Prostate gland (tissue), 2 donors: ENCODE measurements around the gene NKAPL.

Experiments used
- POLR2AphosphoS5 ChIP-seq: sonication (generic); formaldehyde crosslinking; IDR thresholded peaks from one replicate; pipeline ENCODE4 v1.6.1; 2017; ENCODE audit warnings: antibody characterized with exemption
- TF ChIP-seq, protein P1 (sequence below), 4 experiments: fragments of 200-600 bp in 2 of 4; fragments of 450-650 bp in 2 of 4; sonication (generic) in 2 of 4; IDR thresholded peaks; 1 replicate in 3 of 4; 2 replicates in 1 of 4; pipeline ENCODE4 v1.5.1; 2016 to 2019; ENCODE audit warnings: antibody characterized with exemption in 4 of 4, mild to moderate bottlenecking in 2 of 4, moderate library complexity in 2 of 4

DNA sequence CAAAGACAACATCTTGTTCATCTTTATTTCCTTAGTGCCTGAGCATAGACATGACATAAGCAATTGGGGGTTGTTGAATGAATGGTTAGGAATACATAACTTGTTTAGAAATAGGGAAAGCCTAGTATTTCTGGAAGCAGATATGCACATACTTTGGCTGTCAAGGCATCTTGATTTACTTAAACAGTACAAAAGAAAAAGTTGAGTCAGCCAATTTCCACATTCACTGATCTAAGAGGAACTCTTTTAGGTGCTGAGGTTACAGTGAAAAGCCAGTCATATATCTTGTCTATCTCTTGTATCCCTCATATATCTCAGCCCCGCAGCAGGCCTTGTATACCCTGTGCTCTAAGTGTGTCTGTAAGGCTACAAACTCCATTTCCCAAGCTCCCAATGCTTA, 18.6 kb upstream of the NKAPL start:
- TF ChIP-seq, protein P1, sequence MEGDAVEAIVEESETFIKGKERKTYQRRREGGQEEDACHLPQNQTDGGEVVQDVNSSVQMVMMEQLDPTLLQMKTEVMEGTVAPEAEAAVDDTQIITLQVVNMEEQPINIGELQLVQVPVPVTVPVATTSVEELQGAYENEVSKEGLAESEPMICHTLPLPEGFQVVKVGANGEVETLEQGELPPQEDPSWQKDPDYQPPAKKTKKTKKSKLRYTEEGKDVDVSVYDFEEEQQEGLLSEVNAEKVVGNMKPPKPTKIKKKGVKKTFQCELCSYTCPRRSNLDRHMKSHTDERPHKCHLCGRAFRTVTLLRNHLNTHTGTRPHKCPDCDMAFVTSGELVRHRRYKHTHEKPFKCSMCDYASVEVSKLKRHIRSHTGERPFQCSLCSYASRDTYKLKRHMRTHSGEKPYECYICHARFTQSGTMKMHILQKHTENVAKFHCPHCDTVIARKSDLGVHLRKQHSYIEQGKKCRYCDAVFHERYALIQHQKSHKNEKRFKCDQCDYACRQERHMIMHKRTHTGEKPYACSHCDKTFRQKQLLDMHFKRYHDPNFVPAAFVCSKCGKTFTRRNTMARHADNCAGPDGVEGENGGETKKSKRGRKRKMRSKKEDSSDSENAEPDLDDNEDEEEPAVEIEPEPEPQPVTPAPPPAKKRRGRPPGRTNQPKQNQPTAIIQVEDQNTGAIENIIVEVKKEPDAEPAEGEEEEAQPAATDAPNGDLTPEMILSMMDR (IDR thresholded peaks at IDR 0.05), result no peak
- TF ChIP-seq POLR2AphosphoS5, result no peak
